K562 (cell line): ENCODE measurements around the gene AIDA. TPM values are rescaled to one million over a fixed set of nuclear protein-coding genes. Genes with fewer than 3 reads are reported as not detected.
A peak's percentile ranks its signal among the peaks of the same experiment; 100 is the strongest.

Experiments used
- ADNP ChIP-seq: fragments of 200-800 bp; sonication (Bioruptor generic); IDR thresholded peaks from 2 replicates; pipeline ENCODE4 v1.6.1; 2016; ENCODE audit warnings: missing genetic modification characterization, missing compliant biosample characterization
- BCLAF1 ChIP-seq, 2 experiments: fragments of 450-650 bp in 1 of 2; IDR thresholded peaks; 2 replicates each; pipeline ENCODE4 v1.6.1; 2011 to 2017; ENCODE audit warnings: low read depth in 2 of 2, antibody characterized with exemption in 1 of 2, borderline replicate concordance in 1 of 2, low read length in 1 of 2, mild to moderate bottlenecking in 1 of 2, mixed read lengths in 1 of 2; ENCODE audit not compliant: control insufficient read depth in 1 of 2
- DIDO1 ChIP-seq: fragments of 450-650 bp; IDR thresholded peaks from 2 replicates; pipeline ENCODE4 v1.6.1; 2016; ENCODE audit warnings: low read depth, missing biosample characterization, missing genetic modification characterization
- NR4A1 ChIP-seq, 2 experiments: fragments of 250-450 bp in 1 of 2; fragments of 450-650 bp in 1 of 2; sonication (Bioruptor Pico) in 1 of 2; IDR thresholded peaks; 2 replicates each; pipeline versions ENCODE4 v1.4.0 to v1.6.1; 2016 to 2020; ENCODE audit warnings: mild to moderate bottlenecking in 2 of 2, missing compliant biosample characterization in 1 of 2, missing genetic modification characterization in 1 of 2, moderate library complexity in 1 of 2
- RCOR1 ChIP-seq, 2 experiments: IDR thresholded peaks; 2 replicates each; pipeline ENCODE4 v1.6.1; 2012; ENCODE audit warnings: low read depth in 2 of 2, low read length in 2 of 2, borderline replicate concordance in 1 of 2, improper control_type of control experiment in 1 of 2
- RFX5 ChIP-seq: IDR thresholded peaks from 2 replicates; pipeline ENCODE4 v1.6.1; 2011; ENCODE audit warnings: low read depth, mild to moderate bottlenecking, improper control_type of control experiment, low read length
- SP2 ChIP-seq: IDR thresholded peaks from 2 replicates; pipeline ENCODE4 v1.6.1; 2011; ENCODE audit warnings: mild to moderate bottlenecking, low read depth, low read length, moderate library complexity; ENCODE audit not compliant: poor library complexity, severe bottlenecking; ENCODE audit errors: extremely low read depth
- TRIM25 ChIP-seq: fragments of 450-650 bp; IDR thresholded peaks from 2 replicates; pipeline ENCODE4 v1.7.0; 2016; ENCODE audit warnings: borderline replicate concordance
- ZHX1 ChIP-seq: fragments of 150-350 bp; conservative IDR thresholded peaks from 2 replicates; pipeline ENCODE4 v1.6.1; 2014; ENCODE audit warnings: low read length
- ZNF780A ChIP-seq: fragments of 250-450 bp; sonication (Bioruptor Pico); IDR thresholded peaks from 2 replicates; pipeline ENCODE4 v1.5.0; 2021; ENCODE audit warnings: mild to moderate bottlenecking
- polyA plus RNA-seq, 8 experiments: library from polyadenylated mRNA; depleted of rRNA in 4 of 8; stranded (reverse) in 5 of 8; unstranded in 3 of 8; fragments of >200 nt; fragmentation: Nextera tagmentation in 2 of 8; fragmentation: Illumina TruSeq in 1 of 8; extraction: Ambion mirVana in 2 of 8; extraction: Trizol in 1 of 8; gene quantifications; 2 replicates each; pipeline versions ENCODE4 v1.2.1 to v1.2.3, GENCODE V29; 2011 to 2014; ENCODE audit warnings: inconsistent platforms in 1 of 8, missing spikeins in 1 of 8
- total RNA-seq, 7 experiments: library from RNA; depleted of rRNA in 6 of 7; stranded (reverse); fragments of >200 nt in 6 of 7; fragmentation: Illumina TruSeq in 2 of 7; extraction: Trizol in 2 of 7; gene quantifications; 2 replicates each; pipeline versions ENCODE4 v1.2.1 to v1.2.3, GENCODE V29; 2011 to 2021; ENCODE audit warnings: low replicate concordance in 1 of 7
- TF ChIP-seq, protein P1 (sequence below): fragments of 450-650 bp; formaldehyde crosslinking; IDR thresholded peaks from 2 replicates; pipeline ENCODE4 v1.4.0; 2022; ENCODE audit warnings: missing genetic modification characterization
- TF ChIP-seq, protein P2 (sequence below), 3 experiments: IDR thresholded peaks in 2 of 3; conservative IDR thresholded peaks in 1 of 3; 2 replicates each; pipeline ENCODE4 v1.5.1; 2011 to 2012; ENCODE audit warnings: low read length in 3 of 3, mild to moderate bottlenecking in 3 of 3, control low read depth in 2 of 3, improper control_type of control experiment in 1 of 3, inconsistent platforms in 1 of 3, low read depth in 1 of 3, mixed read lengths in 1 of 3, moderate library complexity in 1 of 3; ENCODE audit not compliant: insufficient read depth in 2 of 3

The AIDA gene
- total and polyA plus RNA-seq, 9 of the 15 experiments (the other 6 are each of a cell fraction or from before 2014, with no cell fraction given) = 18.2 to 77.9 (median 24.9) TPM

- no peak for TF ChIP-seq ADNP
- TF ChIP-seq TRIM25 = no peak
- TF ChIP-seq DIDO1 = no peak
- TF ChIP-seq, protein P1, sequence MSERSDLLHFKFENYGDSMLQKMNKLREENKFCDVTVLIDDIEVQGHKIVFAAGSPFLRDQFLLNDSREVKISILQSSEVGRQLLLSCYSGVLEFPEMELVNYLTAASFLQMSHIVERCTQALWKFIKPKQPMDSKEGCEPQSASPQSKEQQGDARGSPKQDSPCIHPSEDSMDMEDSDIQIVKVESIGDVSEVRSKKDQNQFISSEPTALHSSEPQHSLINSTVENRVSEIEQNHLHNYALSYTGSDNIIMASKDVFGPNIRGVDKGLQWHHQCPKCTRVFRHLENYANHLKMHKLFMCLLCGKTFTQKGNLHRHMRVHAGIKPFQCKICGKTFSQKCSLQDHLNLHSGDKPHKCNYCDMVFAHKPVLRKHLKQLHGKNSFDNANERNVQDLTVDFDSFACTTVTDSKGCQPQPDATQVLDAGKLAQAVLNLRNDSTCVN (CRISPR knock-in tag) = no peak
- 0 out of 4 replicates have a peak, but pooled peaks of 1 of the 2 experiments have one; percentile 49 for TF ChIP-seq BCLAF1 (IDR thresholded peaks at IDR 0.05; ENCODE audit: borderline replicate concordance in 1 of 2, control insufficient read depth in 1 of 2, low read depth in 2 of 2, low read length in 1 of 2)
- TF ChIP-seq NR4A1 (CRISPR knock-in tag; IDR thresholded peaks at IDR 0.05) = no peak
- no peak for TF ChIP-seq NR4A1 (tag; IDR thresholded peaks at IDR 0.05)
- TF ChIP-seq, protein P2, sequence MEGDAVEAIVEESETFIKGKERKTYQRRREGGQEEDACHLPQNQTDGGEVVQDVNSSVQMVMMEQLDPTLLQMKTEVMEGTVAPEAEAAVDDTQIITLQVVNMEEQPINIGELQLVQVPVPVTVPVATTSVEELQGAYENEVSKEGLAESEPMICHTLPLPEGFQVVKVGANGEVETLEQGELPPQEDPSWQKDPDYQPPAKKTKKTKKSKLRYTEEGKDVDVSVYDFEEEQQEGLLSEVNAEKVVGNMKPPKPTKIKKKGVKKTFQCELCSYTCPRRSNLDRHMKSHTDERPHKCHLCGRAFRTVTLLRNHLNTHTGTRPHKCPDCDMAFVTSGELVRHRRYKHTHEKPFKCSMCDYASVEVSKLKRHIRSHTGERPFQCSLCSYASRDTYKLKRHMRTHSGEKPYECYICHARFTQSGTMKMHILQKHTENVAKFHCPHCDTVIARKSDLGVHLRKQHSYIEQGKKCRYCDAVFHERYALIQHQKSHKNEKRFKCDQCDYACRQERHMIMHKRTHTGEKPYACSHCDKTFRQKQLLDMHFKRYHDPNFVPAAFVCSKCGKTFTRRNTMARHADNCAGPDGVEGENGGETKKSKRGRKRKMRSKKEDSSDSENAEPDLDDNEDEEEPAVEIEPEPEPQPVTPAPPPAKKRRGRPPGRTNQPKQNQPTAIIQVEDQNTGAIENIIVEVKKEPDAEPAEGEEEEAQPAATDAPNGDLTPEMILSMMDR (IDR thresholded peaks at IDR 0.05 in 2 of 3, conservative IDR thresholded peaks at IDR 0.05 in 1 of 3; ENCODE audit: insufficient read depth in 2 of 3, low read depth in 1 of 3, low read length in 3 of 3) = peak in 2 of 3 experiments; percentile 14 to 22; a peak in 2 of 6 replicates
- TF ChIP-seq RCOR1 (IDR thresholded peaks at IDR 0.05; ENCODE audit: borderline replicate concordance in 1 of 2, low read depth in 2 of 2, low read length in 2 of 2) = peak in 1 of 2 experiments; percentile 65; a peak in 2 of 4 replicates
- no peak for TF ChIP-seq RFX5
- 0 out of 2 replicates have a peak, but pooled peaks have one; percentile 20 for TF ChIP-seq ZHX1
- TF ChIP-seq SP2 = no peak
- TF ChIP-seq ZNF780A (CRISPR knock-in tag) = no peak
Measured at GRCh38 chr1:222713091-222713961, 1.0 kb upstream of the AIDA start (continued).
